GM19455 (cell line): Measurements from ENCODE around the gene CENPX.

Experiments used
- ATAC-seq: cut with Tn5 transposase; IDR thresholded peaks from one replicate; pipeline ENCODE4 v1.9.1; 2021; ENCODE audit not compliant: unreplicated experiment

CENPX gene

DNA sequence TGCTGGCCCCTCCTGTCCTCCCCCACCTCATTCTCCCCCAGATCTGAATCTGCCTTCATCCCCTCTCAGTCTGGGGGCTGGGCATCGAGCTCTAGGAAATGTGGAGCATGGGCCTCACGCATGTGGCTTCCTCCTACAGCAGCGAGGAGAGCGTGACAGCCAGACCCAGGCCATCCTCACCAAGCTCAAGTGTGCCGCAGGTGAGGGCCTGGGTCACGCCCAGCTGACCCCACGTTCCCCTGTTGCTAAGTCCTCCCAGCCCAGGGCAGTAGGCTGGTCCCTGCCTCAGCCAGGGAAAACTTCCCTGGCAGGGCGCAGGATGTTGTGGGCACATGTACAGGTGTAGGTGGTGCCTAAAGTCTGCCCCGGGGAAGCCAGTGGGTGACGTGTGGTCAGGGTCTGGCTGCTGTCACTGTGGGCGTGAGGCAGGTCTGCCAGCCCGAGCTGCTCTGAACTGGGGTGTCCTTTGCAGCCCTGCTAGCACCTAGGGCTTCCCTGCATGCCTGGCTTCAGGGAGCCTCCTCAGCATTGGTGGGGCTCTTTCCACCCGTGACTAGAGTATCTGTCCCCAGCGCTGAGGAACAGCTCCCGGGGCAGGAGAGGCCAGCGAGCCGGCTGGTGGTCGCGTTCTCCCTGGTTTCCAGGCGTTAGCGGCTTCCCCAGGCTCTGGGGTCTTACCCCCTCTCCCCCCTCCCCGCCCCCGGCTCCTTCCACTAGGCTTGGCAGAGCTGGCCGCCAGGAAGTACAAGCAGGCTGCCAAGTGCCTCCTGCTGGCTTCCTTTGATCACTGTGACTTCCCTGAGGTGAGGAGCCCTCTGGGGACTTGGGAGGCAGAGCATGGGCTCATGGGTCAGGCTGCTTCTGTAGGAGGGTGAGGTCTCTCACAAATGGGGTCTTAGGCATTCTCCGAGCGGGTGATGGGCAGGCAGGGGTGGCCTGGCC, 32.6 kb upstream of the CENPX start:
- ATAC-seq = no peak

- no peak for ATAC-seq
Measured at GRCh38 chr17:82054351-82055022, 31.8 kb upstream of the CENPX start.

GRCh38 chr17:82053556-82054263, 31.0 kb upstream of the CENPX start:
- ATAC-seq = no peak

GRCh38 chr17:82053130-82053529, 30.5 kb upstream of the CENPX start:
- ATAC-seq = no peak

DNA sequence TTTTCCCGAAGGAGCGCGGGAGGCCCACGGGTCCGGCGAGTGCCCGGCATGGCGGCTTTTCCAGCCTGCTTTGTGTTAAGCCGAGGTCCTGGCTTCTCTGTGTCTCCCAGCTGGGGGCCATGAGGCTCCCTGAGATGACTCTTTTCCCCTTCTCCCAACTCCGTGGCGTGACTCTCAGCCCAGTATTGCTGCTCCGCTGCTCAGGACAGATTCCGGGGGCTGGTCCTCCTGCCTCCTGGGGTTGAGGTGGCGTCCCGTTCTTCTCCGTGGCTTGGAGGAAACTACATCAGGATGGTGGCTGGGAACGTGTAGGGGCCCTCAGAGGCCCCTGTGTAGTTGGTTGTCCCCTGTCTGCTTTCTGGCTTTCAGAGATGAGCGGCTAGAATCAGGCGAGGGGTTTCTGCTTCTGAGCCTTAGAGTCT, 30.0 kb upstream of the CENPX start:
- ATAC-seq = no peak

- ATAC-seq = peak; percentile 74
Measured at GRCh38 chr17:82051776-82052637, 29.3 kb upstream of the CENPX start, which contains the start of the genes GPS1 and RFNG. Gene GPS1, plus strand, starts transcription at chr17:82051898. Its CDS starts 34 bp downstream, at chr17:82051932. Gene RFNG, minus strand, starts transcription at chr17:82051811. Its CDS starts 45 bp downstream, at chr17:82051766.

DNA sequence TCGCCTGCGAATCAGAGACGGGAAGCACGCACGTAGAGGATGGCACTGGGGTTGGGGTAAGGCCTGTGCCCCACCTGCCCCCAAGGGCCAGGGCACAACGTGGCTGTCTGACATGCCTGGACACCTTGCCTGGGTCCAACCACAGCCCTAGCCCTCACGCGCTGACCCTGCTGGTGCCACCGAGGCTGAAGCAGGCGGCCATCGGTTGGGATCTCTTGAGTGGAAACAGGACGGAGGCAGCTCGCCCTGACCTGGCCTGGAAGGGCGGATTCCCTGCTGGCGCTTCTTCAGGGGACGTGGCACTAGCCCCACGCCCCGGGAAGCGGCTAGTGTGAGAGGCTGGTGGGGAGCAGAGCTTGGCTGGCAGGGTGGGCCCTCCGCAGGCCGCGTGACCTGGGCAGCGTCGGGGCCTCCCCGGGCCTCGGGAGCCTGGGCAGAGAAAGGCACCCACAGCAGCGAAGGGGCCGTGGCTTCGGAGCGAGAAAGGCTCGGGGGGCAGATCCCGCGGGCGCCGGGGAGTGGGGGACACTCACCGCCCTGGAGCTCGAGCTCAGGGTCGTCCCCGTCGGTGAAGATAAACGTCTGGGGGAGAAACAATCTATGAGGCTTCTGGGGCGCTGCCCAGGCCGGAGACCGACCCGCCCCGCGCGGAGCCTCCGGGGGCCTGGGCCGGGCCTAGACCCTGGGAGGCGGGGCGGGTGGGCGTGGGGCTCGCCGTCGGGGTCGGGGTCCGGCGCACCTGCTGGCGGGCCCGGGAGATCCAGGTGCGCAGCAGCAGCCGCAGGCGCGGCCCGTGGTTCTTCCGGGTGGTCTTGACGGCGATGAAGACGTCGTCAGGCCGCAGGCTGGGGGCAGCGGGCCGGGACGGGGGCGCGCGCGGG, 28.3 kb upstream of the CENPX start:
- no peak for ATAC-seq

DNA sequence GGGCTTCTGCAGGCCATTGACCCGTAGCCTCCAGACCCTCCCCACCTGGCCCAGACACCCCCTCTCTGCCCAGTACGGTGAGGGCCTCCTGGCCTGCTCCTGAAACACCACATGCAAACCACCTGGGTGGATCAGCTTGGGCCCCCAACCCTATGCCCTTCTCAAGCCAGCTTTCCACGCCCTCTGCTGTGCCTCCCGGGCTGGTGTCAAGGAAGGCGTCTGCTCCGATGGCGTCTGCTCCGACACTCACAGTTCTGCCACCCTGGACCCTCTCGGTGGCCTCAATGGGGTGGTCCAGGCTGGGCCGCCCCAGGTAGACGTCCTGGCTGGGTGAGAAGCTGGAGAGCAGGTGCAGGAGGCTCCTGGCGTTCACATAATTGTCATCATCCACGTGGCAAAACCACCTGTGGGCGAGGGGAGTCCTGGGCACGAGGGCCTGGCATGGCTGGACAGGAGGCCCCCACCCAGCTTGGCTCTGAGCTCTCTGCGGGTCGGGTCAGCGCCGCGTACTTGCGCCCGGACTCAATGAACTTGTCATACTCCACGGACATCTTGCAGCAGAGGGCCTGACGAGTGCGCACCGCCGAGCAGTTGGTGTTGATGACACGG, 27.6 kb upstream of the CENPX start:
- no peak for ATAC-seq

DNA sequence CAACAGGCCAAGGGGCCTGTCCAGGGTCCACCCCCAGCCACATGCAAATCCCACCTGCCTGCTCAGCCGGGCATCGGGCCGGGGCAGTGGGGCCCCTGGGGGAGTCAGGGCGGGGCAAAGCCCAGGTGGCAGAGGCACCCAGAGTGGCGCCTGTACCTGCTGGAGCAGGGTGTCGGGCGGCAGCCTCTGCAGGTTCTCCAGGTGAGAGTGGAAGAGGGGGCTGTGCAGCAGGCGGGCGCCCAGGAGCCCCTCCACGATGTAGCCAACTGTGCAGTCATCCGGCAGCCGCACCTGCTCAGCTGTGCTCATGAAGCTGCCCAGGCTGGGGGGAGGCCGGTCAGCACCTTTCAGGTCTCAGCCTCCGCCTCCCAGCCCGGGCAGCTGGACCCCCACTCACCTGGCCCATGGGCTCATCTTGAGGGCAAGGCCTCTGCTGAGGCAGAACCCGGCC, 26.9 kb upstream of the CENPX start:
- no peak for ATAC-seq

GRCh38 chr17:82049106-82049505, 26.4 kb upstream of the CENPX start:
- ATAC-seq = no peak

- no peak for ATAC-seq
Measured at GRCh38 chr17:82048571-82048971, 25.9 kb upstream of the CENPX start.

GRCh38 chr17:82047914-82048570, 25.4 kb upstream of the CENPX start:
- no peak for ATAC-seq

DNA sequence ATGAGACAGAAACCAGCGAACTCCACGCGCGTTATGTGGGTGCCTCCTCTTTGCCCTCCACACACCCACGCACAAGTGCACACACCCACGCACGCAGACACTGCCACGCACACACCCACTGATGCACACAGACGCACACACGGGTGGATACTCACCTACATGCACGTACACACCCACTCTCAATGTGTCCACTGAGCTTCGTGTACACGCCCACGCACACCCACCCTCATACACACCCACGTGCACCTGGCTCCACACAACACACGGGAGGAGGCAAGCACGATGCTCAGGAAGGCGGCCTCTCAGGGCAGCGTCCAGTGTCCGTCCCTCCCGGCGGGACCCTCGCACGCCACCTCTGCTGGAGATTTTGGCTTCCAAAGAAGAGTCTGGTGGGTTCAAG, 24.7 kb upstream of the CENPX start:
- ATAC-seq = no peak

- no peak for ATAC-seq
Measured at GRCh38 chr17:82046903-82047302, 24.2 kb upstream of the CENPX start.

DNA sequence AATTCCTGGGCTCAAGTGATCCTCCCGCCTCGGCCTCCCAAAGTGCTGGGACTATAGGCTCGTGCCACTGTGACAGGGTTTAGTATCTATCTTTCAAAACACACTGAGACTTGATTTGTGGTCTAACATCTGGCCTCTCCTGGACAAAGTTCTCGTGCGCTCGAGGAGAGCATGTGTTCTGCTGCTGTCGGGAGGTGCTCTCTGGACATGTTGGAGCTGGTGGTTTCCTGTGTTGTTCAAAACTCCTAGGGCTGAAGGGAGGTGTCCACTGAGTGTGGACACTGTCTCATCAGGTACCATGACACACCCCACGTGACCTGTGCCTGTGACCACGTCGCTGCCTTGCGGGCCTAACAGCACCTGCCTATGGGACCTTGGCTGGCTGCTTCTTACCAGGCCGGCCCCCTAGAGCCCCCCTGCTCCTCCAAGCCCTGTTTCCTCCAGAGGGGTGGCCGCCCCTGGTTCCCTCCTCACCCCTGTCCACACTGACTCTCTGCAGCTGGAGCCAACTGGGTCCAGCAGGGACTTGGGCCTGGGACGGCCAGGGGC, 23.3 kb upstream of the CENPX start:
- no peak for ATAC-seq

DNA sequence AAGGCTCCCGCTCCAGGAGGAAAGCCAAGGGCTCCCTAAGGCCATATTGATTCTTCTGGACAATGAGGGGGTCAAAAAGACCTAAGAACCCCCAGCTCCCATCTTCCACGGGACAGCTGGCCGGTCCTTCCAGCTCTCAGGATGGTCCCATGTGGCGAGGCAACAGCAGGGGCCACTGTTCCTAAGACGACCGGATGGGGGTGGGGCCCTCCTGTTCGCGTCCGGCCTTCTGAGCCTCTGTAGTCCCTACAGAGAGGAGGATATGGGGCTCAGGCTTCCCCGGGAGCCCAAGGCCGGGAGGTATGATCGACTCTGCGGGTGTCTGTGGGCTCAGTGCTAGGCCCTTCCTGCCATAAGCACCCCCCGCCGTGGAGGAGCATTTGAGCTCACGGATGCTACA, 20.8 kb upstream of the CENPX start:
- no peak for ATAC-seq

DNA sequence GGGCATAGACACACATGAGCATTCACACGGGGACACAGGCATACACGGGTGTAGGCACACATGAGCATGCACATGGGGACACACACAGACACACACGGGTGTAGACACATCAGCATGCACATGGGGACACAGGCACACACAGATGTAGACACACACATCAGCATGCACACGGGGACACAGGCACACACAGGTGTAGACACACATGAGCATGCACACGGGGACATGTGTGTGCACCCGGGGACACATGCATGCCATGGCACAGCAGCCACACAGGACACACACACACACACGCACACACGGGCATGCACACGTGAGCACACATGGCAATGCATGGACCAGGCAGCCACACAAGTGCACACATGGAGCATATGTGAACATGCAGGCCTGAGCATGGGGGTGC, 20.0 kb upstream of the CENPX start:
- ATAC-seq = no peak

GRCh38 chr17:82041144-82041814, 18.6 kb upstream of the CENPX start:
- no peak for ATAC-seq
